Stimulated activated effector memory CD8-positive, alpha-beta T cell treated with anti-CD3 and anti-CD28 coated beads, Interleukin-12 subunit alpha, Interleukin-12 subunit beta, amount 100 ng/mL, for 72 hours (primary cell): Measurements from ENCODE around the gene TRRAP.
"Not testable (repeated sequence)": the region's sequence is repeated elsewhere in the genome, so short reads cannot be mapped to it uniquely, and the experiment has no call there.

Experiments used
- ATAC-seq: fragments of 150-1000 bp; cut with Tn5 transposase; 2 replicates; pipeline ENCODE4 v1.10.0; 2021
- DNase-seq, 2 donors: peaks; one replicate each; pipeline ENCODE4 v3.0.0; 2021 to 2022; ENCODE audit warnings: low spot score in 2 of 2
- H3K27ac Mint-ChIP-seq: one replicate; pipeline ENCODE4 v1.8.0; 2022; ENCODE audit warnings: mild to moderate bottlenecking, mixed read lengths
- H3K36me3 Mint-ChIP-seq: one replicate; pipeline ENCODE4 v1.8.0; 2022; ENCODE audit warnings: mild to moderate bottlenecking, mixed read lengths
- H3K4me1 Mint-ChIP-seq: one replicate; pipeline ENCODE4 v1.8.0; 2022; ENCODE audit warnings: mixed read lengths
- H3K4me3 Mint-ChIP-seq: one replicate; pipeline ENCODE4 v1.8.0; 2022; ENCODE audit warnings: mild to moderate bottlenecking, mixed read lengths
- H3K9me3 Mint-ChIP-seq: one replicate; pipeline ENCODE4 v1.8.0; 2022; ENCODE audit warnings: mixed read lengths

The TRRAP gene

GRCh38 chr7:99036546-99037111 lies 158.3 kb downstream of the TRRAP start:
- DNase-seq (no peak), ATAC-seq (no peak)
- H3K4me1 Mint-ChIP-seq, result no peaks in the 10 kb centered on the region
- H3K27ac Mint-ChIP-seq, result no peak overlapping the region
- no peaks in the 10 kb centered on the region for H3K9me3 Mint-ChIP-seq
- peaks cover 99% of the 10 kb centered on the region for H3K36me3 Mint-ChIP-seq
- no peak overlapping the region for H3K4me3 Mint-ChIP-seq

DNA sequence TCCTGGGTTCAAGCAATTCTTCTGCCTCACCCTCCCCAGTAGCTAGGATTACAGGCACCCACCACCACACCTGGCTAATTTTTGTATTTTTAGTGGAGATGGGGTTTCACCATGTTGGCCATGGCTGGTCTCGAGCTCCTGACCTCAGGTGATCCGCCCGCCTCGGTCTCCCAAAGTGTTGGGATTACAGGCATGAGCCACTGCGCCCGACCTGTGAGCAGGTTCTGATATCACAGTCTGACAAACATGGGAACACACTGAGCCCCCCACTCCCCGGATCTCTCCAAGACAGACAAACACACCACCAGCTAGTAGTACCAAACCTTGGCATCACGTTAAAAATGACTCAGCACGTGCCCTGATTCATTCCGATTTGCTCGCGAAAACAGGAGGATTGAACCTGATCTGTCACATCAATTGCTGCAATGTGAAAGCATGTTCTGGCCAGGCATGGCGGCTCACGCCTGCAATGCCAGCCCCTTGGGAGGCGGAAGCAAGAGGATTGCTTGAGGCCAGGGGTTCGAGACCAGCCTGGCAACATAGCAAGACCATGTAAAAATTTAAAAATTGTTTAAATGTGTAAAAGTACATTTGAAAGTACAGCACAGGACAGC lies 159.1 kb downstream of the TRRAP start:
- Mint-ChIP-seq H3K9me3 (no peaks in the 10 kb centered on the region), H3K27ac (no peak overlapping the region)

DNA sequence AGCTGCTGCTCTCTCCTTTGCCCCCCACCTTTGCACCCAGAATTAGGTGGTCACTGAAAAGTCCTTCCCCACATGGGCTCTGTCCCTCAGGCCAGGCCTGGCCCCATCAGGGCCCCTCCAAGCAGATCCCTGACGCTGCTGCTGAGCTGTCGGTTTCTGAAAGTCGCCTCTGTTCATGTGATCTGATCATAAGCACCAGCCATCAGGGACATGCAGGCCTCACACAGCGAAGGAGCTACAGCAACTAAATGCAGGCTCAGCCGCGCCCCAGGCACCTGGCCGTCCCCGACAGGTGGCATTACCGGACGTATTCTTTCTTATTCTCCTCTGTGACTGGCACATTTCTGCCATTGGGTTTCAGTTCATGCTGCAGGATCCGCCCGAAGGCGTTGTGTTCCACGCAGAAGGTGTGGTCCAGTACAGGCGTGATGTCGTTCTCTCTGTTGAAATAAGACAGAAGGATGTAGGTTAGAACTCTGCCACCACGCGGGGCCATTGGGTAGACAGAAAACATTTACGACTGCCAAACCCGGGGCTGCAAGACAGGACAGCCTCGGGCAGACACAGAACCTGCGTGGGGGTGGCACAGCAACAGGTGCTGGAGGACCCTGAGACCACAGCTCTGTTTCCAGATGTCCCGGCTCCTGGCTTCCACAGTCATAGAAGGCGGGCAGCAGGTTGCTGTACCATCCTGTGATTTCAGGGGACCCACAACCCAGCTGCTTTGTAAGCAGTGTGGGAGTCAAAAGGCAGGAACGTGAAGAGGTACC lies 159.9 kb downstream of the TRRAP start:
- Mint-ChIP-seq H3K36me3 (peaks cover 99% of the 10 kb centered on the region), H3K4me3 (no peak overlapping the region), H3K4me1 (no peaks in the 10 kb centered on the region), H3K27ac (no peak overlapping the region), H3K9me3 (no peaks in the 10 kb centered on the region)
- no peak for ATAC-seq
- DNase-seq, result no peak

More for the DNA sequence above, 159.1 kb downstream of the TRRAP start:
- Mint-ChIP-seq H3K4me3 (no peak overlapping the region), H3K4me1 (no peaks in the 10 kb centered on the region), H3K36me3 (peaks cover 99% of the 10 kb centered on the region)
- no peak for DNase-seq
- no peak for ATAC-seq

DNA sequence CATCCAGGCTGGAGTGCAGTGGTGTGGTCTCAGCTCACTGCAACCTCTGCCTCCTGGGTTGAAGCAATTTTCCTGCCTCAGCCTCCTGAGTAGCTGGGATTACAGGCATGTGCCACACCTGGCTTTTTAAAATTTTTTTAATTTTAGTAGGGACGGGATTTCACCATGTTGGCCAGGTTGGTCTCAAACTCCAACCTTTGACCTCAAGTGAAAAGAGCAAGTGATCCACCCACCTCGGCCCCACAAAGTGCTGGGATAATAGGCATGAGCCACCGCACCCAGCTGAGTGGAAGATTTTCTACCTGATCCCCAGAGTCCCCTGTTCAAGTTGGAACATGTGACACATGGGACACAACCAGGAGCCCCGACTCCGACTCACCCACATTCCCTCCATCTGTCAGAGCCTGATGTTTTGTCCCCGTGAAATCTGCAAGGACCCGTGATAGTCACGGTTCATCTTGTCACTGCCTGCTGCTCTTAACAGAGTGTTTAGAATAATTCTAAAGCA lies 161.1 kb downstream of the TRRAP start:
- no peak for ATAC-seq

DNA sequence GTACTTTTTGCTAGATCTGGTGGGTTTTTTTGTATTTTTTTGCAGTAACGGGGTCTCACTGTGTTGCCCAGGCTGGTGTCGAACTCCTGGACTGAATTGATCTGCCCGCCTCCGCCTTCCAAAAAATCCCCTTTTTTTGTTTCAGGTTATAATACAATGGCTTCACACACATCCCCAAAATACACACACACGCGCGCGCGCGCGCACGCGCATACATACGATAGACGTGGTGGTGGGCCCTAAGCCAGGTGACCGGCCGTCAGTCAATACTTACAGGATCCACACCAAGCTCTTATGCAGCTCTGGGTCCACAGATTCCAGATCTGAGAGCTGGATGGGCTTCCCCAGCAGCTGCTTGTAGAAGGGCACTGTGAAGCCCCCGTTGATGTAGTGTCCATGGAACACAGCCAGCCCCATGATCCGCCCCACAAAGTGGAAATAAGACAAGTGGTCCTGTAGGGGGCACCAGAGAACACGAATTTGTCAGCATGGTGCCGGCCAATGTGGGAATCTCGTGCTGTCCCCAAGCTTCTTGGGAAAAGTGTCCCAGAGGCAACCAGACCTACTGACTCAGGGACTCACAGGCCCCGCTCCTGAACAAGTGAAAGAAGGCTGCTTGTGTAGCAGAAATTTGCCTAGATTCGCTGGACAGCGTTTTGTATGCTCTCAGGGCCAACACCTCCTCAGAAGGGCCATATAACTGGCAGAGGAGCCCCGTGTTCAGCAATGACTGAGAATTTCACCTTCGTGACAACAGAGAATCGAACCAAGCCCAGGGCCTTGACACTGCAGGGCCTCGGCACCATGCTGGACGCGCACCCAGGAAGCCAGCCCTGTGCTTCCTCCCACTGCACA lies 162.0 kb downstream of the TRRAP start:
- H3K27ac Mint-ChIP-seq, result peak overlapping the region; percentile 24
- ATAC-seq (peak; percentile 67), DNase-seq (peak; percentile 36 to 75)
- no peak overlapping the region for H3K4me3 Mint-ChIP-seq
- peaks cover 99% of the 10 kb centered on the region for H3K36me3 Mint-ChIP-seq
- no peaks in the 10 kb centered on the region for H3K4me1 Mint-ChIP-seq
- no peaks in the 10 kb centered on the region for H3K9me3 Mint-ChIP-seq

More for the DNA sequence above, 161.1 kb downstream of the TRRAP start:
- no peak for DNase-seq
- Mint-ChIP-seq H3K9me3 (no peaks in the 10 kb centered on the region), H3K27ac (peak overlapping the region; percentile 24), H3K36me3 (peaks cover 99% of the 10 kb centered on the region), H3K4me1 (no peaks in the 10 kb centered on the region), H3K4me3 (no peak overlapping the region)

- H3K9me3 Mint-ChIP-seq, result no peaks in the 10 kb centered on the region
- peak overlapping the region; percentile 18 for H3K27ac Mint-ChIP-seq
- H3K4me3 Mint-ChIP-seq, result no peak overlapping the region
- DNase-seq, result no peak
- peaks cover 99% of the 10 kb centered on the region for H3K36me3 Mint-ChIP-seq
- H3K4me1 Mint-ChIP-seq, result no peaks in the 10 kb centered on the region
- ATAC-seq, result no peak
These were observed 163.2 kb downstream of the TRRAP start for GRCh38 chr7:99041526-99041925.

- ATAC-seq (no peak), DNase-seq (no peak)
- Mint-ChIP-seq H3K9me3 (no peaks in the 10 kb centered on the region), H3K4me3 (no peak overlapping the region), H3K36me3 (peaks cover 99% of the 10 kb centered on the region), H3K4me1 (no peaks in the 10 kb centered on the region), H3K27ac (peak overlapping the region; percentile 77)
These were observed 164.6 kb downstream of the TRRAP start for GRCh38 chr7:99042957-99043356.

GRCh38 chr7:99044858-99045257 lies 166.5 kb downstream of the TRRAP start:
- H3K9me3 Mint-ChIP-seq, H3K4me1 Mint-ChIP-seq, DNase-seq, H3K4me3 Mint-ChIP-seq, ATAC-seq: not testable (repeated sequence)
- H3K27ac Mint-ChIP-seq, result peak overlapping the region; percentile 77
- H3K36me3 Mint-ChIP-seq, result peaks cover 98% of the 10 kb centered on the region

GRCh38 chr7:99046262-99046661 lies 167.9 kb downstream of the TRRAP start:
- not testable (repeated sequence) for H3K4me1 Mint-ChIP-seq, H3K27ac Mint-ChIP-seq, DNase-seq, ATAC-seq, H3K9me3 Mint-ChIP-seq, H3K4me3 Mint-ChIP-seq
- H3K36me3 Mint-ChIP-seq, result peaks cover 94% of the 10 kb centered on the region

- Mint-ChIP-seq H3K36me3 (peaks cover 94% of the 10 kb centered on the region), H3K4me3 (no peak overlapping the region), H3K27ac (peak overlapping the region; percentile 63), H3K9me3 (no peaks in the 10 kb centered on the region), H3K4me1 (no peaks in the 10 kb centered on the region)
- ATAC-seq (no peak), DNase-seq (no peak)
These were observed 168.4 kb downstream of the TRRAP start for GRCh38 chr7:99046722-99047121.

GRCh38 chr7:99047526-99048077 lies 169.3 kb downstream of the TRRAP start:
- ATAC-seq, result no peak
- peaks cover 94% of the 10 kb centered on the region for H3K36me3 Mint-ChIP-seq
- peak overlapping the region; percentile 63 for H3K27ac Mint-ChIP-seq
- no peaks in the 10 kb centered on the region for H3K9me3 Mint-ChIP-seq
- no peaks in the 10 kb centered on the region for H3K4me1 Mint-ChIP-seq
- H3K4me3 Mint-ChIP-seq, result no peak overlapping the region
- DNase-seq, result no peak

GRCh38 chr7:99050971-99051370 lies 172.6 kb downstream of the TRRAP start:
- ATAC-seq (no peak), DNase-seq (no peak)
- Mint-ChIP-seq H3K9me3 (no peaks in the 10 kb centered on the region), H3K27ac (peak overlapping the region; percentile 85), H3K4me1 (no peaks in the 10 kb centered on the region), H3K4me3 (no peak overlapping the region), H3K36me3 (peaks cover 94% of the 10 kb centered on the region)

- no peaks in the 10 kb centered on the region for H3K9me3 Mint-ChIP-seq
These were observed 176.4 kb downstream of the TRRAP start for GRCh38 chr7:99054781-99055180.

DNA sequence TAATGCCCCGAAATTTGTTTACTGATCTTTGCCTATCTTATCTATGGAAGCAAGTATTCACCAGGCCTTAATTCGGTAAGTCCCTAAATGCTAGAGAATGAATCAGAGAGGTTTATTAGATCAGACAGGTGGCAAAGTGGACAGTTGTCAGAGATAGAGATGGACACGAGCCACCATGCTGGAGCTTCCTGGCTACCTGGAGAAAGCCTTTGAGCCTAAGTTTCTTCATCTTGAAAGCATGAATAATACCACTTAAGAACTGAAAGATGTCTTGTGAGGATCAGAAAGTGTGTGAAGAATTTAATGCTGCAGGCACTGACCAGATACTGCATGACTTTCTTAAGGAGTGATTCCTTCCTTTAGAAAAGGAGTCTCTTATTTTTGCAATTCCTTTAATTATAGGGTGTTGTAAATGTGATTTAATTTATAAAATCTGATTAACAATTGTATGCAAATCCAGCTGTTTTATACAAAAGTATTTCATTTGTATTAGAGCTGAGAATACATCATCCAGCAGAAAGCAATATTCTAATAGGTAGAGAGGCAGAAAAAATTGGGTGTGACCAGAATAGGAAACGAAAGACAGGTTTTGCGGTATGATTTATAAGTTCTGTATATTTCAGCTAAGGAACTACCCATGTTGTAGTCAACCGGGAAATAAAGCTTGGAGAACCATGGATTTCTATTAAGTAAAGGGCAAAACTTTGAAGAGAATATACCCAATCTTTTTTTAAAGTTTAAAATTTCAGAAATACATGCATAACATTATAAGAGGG lies 182.9 kb downstream of the TRRAP start:
- ATAC-seq, result no peak
- Mint-ChIP-seq H3K4me3 (no peak overlapping the region), H3K27ac (peak overlapping the region; percentile 37), H3K4me1 (peaks cover 4% of the 10 kb centered on the region), H3K36me3 (peaks cover 46% of the 10 kb centered on the region), H3K9me3 (no peaks in the 10 kb centered on the region)
- DNase-seq, result no peak

More at GRCh38 chr7:99054781-99055180, 176.4 kb downstream of the TRRAP start:
- Mint-ChIP-seq H3K27ac (no peak overlapping the region), H3K4me3 (no peak overlapping the region), H3K4me1 (no peaks in the 10 kb centered on the region), H3K36me3 (peaks cover 92% of the 10 kb centered on the region)
- no peak for DNase-seq
- no peak for ATAC-seq
